D721Med (cell line): ENCODE results near the gene HS6ST3.

Experiments used
- DNase-seq: peaks from one replicate; pipeline ENCODE4 v3.0.0; 2011; ENCODE audit warnings: low spot score; ENCODE audit not compliant: insufficient read length
- FAIRE-seq: peaks from 2 replicates; lab custom pipeline; 2011; peaks lifted over from hg19 to GRCh38; lab: Jason Lieb, UNC
- TF ChIP-seq, protein P1 (sequence below): IDR thresholded peaks from 2 replicates; pipeline ENCODE4 v1.5.1; 2012; ENCODE audit warnings: mild to moderate bottlenecking, control low read depth; ENCODE audit not compliant: insufficient read depth; ENCODE audit errors: missing control alignments

HS6ST3 gene

GRCh38 chr13:96836733-96837132, 746.8 kb downstream of the HS6ST3 start:
- TF ChIP-seq, protein P1, sequence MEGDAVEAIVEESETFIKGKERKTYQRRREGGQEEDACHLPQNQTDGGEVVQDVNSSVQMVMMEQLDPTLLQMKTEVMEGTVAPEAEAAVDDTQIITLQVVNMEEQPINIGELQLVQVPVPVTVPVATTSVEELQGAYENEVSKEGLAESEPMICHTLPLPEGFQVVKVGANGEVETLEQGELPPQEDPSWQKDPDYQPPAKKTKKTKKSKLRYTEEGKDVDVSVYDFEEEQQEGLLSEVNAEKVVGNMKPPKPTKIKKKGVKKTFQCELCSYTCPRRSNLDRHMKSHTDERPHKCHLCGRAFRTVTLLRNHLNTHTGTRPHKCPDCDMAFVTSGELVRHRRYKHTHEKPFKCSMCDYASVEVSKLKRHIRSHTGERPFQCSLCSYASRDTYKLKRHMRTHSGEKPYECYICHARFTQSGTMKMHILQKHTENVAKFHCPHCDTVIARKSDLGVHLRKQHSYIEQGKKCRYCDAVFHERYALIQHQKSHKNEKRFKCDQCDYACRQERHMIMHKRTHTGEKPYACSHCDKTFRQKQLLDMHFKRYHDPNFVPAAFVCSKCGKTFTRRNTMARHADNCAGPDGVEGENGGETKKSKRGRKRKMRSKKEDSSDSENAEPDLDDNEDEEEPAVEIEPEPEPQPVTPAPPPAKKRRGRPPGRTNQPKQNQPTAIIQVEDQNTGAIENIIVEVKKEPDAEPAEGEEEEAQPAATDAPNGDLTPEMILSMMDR: no peak
- DNase-seq (no peak), FAIRE-seq (no peak)

- TF ChIP-seq, protein P1: no peak
- no peak for FAIRE-seq
Observed at GRCh38 chr13:96837809-96838208, 747.9 kb downstream of the HS6ST3 start.

DNA sequence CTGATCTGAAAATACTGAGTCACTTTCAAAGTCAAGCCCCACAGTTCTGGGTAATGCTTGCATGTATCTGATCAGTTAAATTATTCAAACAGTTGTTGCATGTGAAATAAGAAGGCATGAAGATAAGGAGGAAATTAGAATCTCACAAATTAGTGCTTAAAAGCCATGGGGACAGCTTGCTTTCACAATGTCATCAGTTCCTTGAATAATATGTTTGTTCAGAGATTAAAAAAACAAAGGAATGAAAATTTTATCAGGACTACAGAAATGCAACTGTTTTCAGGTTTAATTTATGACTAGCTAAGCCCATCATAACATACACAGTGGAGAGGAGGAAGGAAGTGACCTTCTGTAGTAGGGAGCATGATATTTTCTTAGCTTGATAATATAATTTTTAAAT, 754.3 kb downstream of the HS6ST3 start:
- DNase-seq: no peak
- FAIRE-seq: no peak
- TF ChIP-seq, protein P1: no peak

More at GRCh38 chr13:96837809-96838208, 747.9 kb downstream of the HS6ST3 start:
- no peak for DNase-seq

- FAIRE-seq (no peak), DNase-seq (no peak)
- TF ChIP-seq, protein P1: no peak
Observed at GRCh38 chr13:96844616-96845015, 754.7 kb downstream of the HS6ST3 start.

- TF ChIP-seq, protein P1: no peak
- FAIRE-seq (no peak), DNase-seq (no peak)
Observed at GRCh38 chr13:96848286-96848685, 758.4 kb downstream of the HS6ST3 start.

DNA sequence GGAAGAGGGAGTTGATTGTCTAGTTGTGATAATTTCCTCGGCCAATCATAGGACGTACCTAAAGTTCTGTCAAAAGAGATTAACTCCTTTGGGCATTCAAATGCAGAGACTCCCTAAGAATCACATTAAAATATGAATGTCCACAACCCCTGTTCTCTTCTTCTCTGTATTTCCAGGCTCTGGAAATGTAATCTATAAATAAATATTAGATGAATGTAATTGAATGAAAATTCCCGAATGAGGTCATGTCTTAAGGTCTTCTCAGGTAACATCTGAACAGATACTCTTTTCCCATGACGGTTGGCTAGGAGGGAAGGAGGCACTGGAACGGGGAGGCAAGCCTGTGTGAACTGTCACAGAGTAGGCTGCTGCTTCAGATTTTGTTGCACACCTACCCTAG, 759.2 kb downstream of the HS6ST3 start:
- no peak for DNase-seq
- no peak for FAIRE-seq
- TF ChIP-seq, protein P1: no peak

DNA sequence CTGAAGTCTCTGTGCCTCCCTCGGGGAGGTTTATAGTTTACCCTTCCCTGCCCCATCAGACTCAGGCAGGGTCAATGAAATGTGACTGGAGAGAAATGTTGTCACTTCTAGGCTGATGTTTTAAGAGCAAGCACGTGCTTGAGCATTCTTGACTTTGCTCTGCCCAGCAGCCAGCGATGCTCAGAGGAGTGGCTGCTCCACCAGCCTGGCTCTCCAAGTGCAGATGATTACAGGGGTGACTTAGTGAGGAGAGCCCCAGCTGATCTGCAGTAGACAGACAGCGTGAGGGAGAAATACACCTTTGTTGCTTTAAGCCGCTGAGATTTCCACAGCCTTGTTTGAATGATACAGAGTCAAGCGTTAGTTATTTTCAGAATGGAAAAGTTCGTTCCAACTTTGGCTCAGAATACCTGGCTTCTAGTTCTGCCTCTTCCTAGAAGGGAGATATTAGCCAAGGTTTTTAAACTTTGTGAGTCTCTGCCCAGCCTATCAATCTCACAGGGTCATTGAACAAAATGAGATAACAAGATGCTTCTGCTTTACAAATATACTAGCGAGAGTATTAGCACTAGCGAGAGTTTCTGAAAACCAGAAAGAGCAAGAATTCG, 760.7 kb downstream of the HS6ST3 start:
- FAIRE-seq (no peak), DNase-seq (no peak)
- TF ChIP-seq, protein P1: no peak
